H9 (cell line): Measurements from ENCODE around the gene ZNF213. TPM values are rescaled to one million over a fixed set of nuclear protein-coding genes. Genes with fewer than 3 reads are reported as not detected.
A peak's percentile ranks its signal among the peaks of the same experiment; 100 is the strongest.

Source experiments
- DNase-seq: peaks from one replicate; pipeline ENCODE4 v3.0.0-alpha.2; 2017
- H2AFZ ChIP-seq: one replicate; pipeline ENCODE4 v1.6.1; 2013; ENCODE audit warnings: mild to moderate bottlenecking, low read length, control low read depth, moderate library complexity
- H2AK5ac ChIP-seq: 2 replicates; pipeline ENCODE4 v1.6.1; 2013; ENCODE audit warnings: low read length, control low read depth, mixed read lengths; ENCODE audit not compliant: insufficient read length
- H2BK120ac ChIP-seq: one replicate; pipeline ENCODE4 v1.6.1; 2013; ENCODE audit warnings: low read depth, mild to moderate bottlenecking, low read length, control low read depth, inconsistent platforms; ENCODE audit not compliant: poor library complexity, severe bottlenecking
- H2BK12ac ChIP-seq: 2 replicates; pipeline ENCODE4 v1.6.1; 2013; ENCODE audit warnings: low read length, control low read depth, mixed read lengths, low read depth; ENCODE audit not compliant: insufficient read length
- H2BK15ac ChIP-seq: 2 replicates; pipeline ENCODE4 v1.6.1; 2013; ENCODE audit warnings: low read depth, low read length, control low read depth
- H2BK20ac ChIP-seq: one replicate; pipeline ENCODE4 v1.6.1; 2013; ENCODE audit warnings: low read depth, mild to moderate bottlenecking, low read length, control low read depth, inconsistent platforms; ENCODE audit not compliant: poor library complexity, severe bottlenecking
- H2BK5ac ChIP-seq: 2 replicates; pipeline ENCODE4 v1.6.1; 2013; ENCODE audit warnings: low read length, control low read depth, mixed read lengths; ENCODE audit not compliant: insufficient read length
- H3K14ac ChIP-seq: 2 replicates; pipeline ENCODE4 v1.6.1; 2013; ENCODE audit warnings: low read length, control low read depth; ENCODE audit not compliant: insufficient read depth
- H3K18ac ChIP-seq: 2 replicates; pipeline ENCODE4 v1.6.1; 2013; ENCODE audit warnings: low read depth, mild to moderate bottlenecking, mixed read lengths, low read length, control low read depth; ENCODE audit not compliant: insufficient read length
- H3K23ac ChIP-seq: 2 replicates; pipeline ENCODE4 v1.6.1; 2013; ENCODE audit warnings: low read length, control low read depth, mixed read lengths, low read depth; ENCODE audit not compliant: insufficient read length
- H3K23me2 ChIP-seq: 2 replicates; pipeline ENCODE4 v1.6.1; 2013; ENCODE audit warnings: low read depth, mild to moderate bottlenecking, mixed read lengths, low read length, control low read depth; ENCODE audit not compliant: insufficient read length, poor library complexity, severe bottlenecking
- H3K27ac ChIP-seq: 2 replicates; pipeline ENCODE4 v1.5.1; 2013; ENCODE audit warnings: low read length, control low read depth, mixed read lengths, low read depth; ENCODE audit not compliant: insufficient read length
- H3K27me3 ChIP-seq: 2 replicates; pipeline ENCODE4 v1.6.1; 2013; ENCODE audit warnings: low read length, control low read depth, inconsistent platforms; ENCODE audit not compliant: insufficient read depth
- H3K4ac ChIP-seq: 2 replicates; pipeline ENCODE4 v1.6.1; 2013; ENCODE audit warnings: low read depth, mild to moderate bottlenecking, control low read depth, inconsistent platforms, low read length, moderate library complexity
- H3K4me1 ChIP-seq: 2 replicates; pipeline ENCODE4 v1.6.1; 2013; ENCODE audit warnings: low read length, control low read depth, inconsistent platforms; ENCODE audit not compliant: insufficient read depth
- H3K4me2 ChIP-seq: 2 replicates; pipeline ENCODE4 v1.6.1; 2013; ENCODE audit warnings: low read length, control low read depth, mixed read lengths; ENCODE audit not compliant: insufficient read length, insufficient read depth
- H3K56ac ChIP-seq: 2 replicates; pipeline ENCODE4 v1.6.1; 2013; ENCODE audit warnings: low read depth, mild to moderate bottlenecking, mixed read lengths, low read length, control low read depth; ENCODE audit not compliant: insufficient read length
- H3K79me1 ChIP-seq: 2 replicates; pipeline ENCODE4 v1.6.1; 2013; ENCODE audit warnings: low read depth, mild to moderate bottlenecking, moderate library complexity, low read length, control low read depth, inconsistent platforms; ENCODE audit not compliant: insufficient read depth, poor library complexity, severe bottlenecking
- H3K79me2 ChIP-seq: 2 replicates; pipeline ENCODE4 v1.6.1; 2013; ENCODE audit warnings: low read length, control low read depth, inconsistent platforms; ENCODE audit not compliant: insufficient read depth
- H3K9ac ChIP-seq: 2 replicates; pipeline ENCODE4 v1.6.1; 2013; ENCODE audit warnings: low read length, control low read depth, mixed read lengths; ENCODE audit not compliant: insufficient read length; ENCODE audit errors: extremely low read depth
- H3K9me3 ChIP-seq: one replicate; pipeline ENCODE4 v1.6.1; 2013; ENCODE audit warnings: low read depth, low read length, inconsistent platforms; ENCODE audit not compliant: control insufficient read depth
- H3T11ph ChIP-seq: one replicate; pipeline ENCODE4 v1.6.1; 2013; ENCODE audit warnings: mild to moderate bottlenecking, low read length, control low read depth, inconsistent platforms
- H4K20me1 ChIP-seq: one replicate; pipeline ENCODE4 v1.6.1; 2013; ENCODE audit not compliant: control insufficient read depth, insufficient read length, insufficient read depth
- H4K5ac ChIP-seq: 2 replicates; pipeline ENCODE4 v1.6.1; 2013; ENCODE audit warnings: low read depth, mild to moderate bottlenecking, mixed read lengths, low read length, control low read depth; ENCODE audit not compliant: insufficient read length
- H4K8ac ChIP-seq: replicated peaks from 2 replicates; pipeline ENCODE4 v1.6.1; 2013; ENCODE audit warnings: low read length, control low read depth, mixed read lengths, low read depth; ENCODE audit not compliant: insufficient read length
- H4K91ac ChIP-seq: 2 replicates; pipeline ENCODE4 v1.6.1; 2013; ENCODE audit warnings: low read depth, mild to moderate bottlenecking, moderate library complexity, mixed read lengths, low read length, control low read depth; ENCODE audit not compliant: insufficient read length
- H3K27ac Mint-ChIP-seq, 3 experiments: 2 replicates in 2 of 3; 3 replicates in 1 of 3; pipeline ENCODE4 v1.8.0; 2020 to 2021; ENCODE audit warnings: mixed read lengths in 3 of 3, mild to moderate bottlenecking in 1 of 3, moderate library complexity in 1 of 3
- H3K27me3 Mint-ChIP-seq: 2 replicates; pipeline ENCODE4 v1.8.0; 2021; ENCODE audit warnings: low read depth, mild to moderate bottlenecking, moderate library complexity, mixed read lengths
- H3K36me3 Mint-ChIP-seq, 3 experiments: 2 replicates in 2 of 3; 3 replicates in 1 of 3; pipeline ENCODE4 v1.8.0; 2020 to 2021; ENCODE audit warnings: low read depth in 3 of 3, mixed read lengths in 3 of 3; ENCODE audit not compliant: insufficient read depth in 1 of 3
- H3K4me1 Mint-ChIP-seq, 2 experiments: 2 replicates each; pipeline ENCODE4 v1.8.0; 2020; ENCODE audit warnings: mixed read lengths in 2 of 2
- H3K4me3 Mint-ChIP-seq, 2 experiments: 2 replicates in 1 of 2; 3 replicates in 1 of 2; pipeline ENCODE4 v1.8.0; 2020 to 2021; ENCODE audit warnings: mild to moderate bottlenecking in 2 of 2, mixed read lengths in 2 of 2, moderate library complexity in 1 of 2
- H3K9me3 Mint-ChIP-seq, 2 experiments: 2 replicates in 1 of 2; 3 replicates in 1 of 2; pipeline ENCODE4 v1.8.0; 2020; ENCODE audit warnings: mild to moderate bottlenecking in 2 of 2, mixed read lengths in 2 of 2, moderate library complexity in 1 of 2
- CTCF ChIP-seq: fragments of 200-600 bp; sonication (generic); conservative IDR thresholded peaks from 3 replicates; pipeline ENCODE4 v1.8.0; 2021; ENCODE audit warnings: antibody characterized with exemption, mild to moderate bottlenecking
- WGBS: extraction: QIAGEN DNeasy Blood & Tissue Kit; methylation state at CpG from one replicate; pipeline ENCODE4 v1.1.7; 2013; ENCODE audit warnings: missing lambda C conversion rate, low lambda C conversion rate, mixed read lengths; ENCODE audit not compliant: insufficient read length; ENCODE audit errors: extremely low coverage; 5-methylcytosine and 5-hydroxymethylcytosine counted together
- total RNA-seq: library from RNA; stranded (reverse); gene quantifications from 2 replicates; pipeline ENCODE4 v1.2.1, GENCODE V29; 2021

ZNF213 gene
- total RNA-seq, 1 experiment from 2014 or later: 6.4 TPM

- Mint-ChIP-seq H3K4me3 (no peak overlapping the region), H3K27me3 (no peaks in the 10 kb centered on the region; the same call in 1 of the 2 replicates), H3K4me1 (peaks cover 10 to 17% of the 10 kb centered on the region in 2 experiments), H3K9me3 (no peaks in the 10 kb centered on the region), H3K36me3 (peaks cover 20 to 57% (median 23%) of the 10 kb centered on the region in 3 experiments; a peak in 6 of 7 replicates), H3K27ac (peak overlapping the region in 1 of 3 experiments; percentile 70; a peak in 1 of 7 replicates)
- Histone ChIP-seq H4K5ac (no peak overlapping the region), H3K23ac (no peak overlapping the region), H2AFZ (no peak overlapping the region), H4K91ac (no peak overlapping the region), H2BK15ac (no peak overlapping the region), H4K8ac (no peak overlapping the region), H4K20me1 (no peaks in the 10 kb centered on the region), H3K56ac (no peak overlapping the region), H3K4me1 (no peaks in the 10 kb centered on the region), H3K9ac (no peak overlapping the region), H2BK5ac (no peak overlapping the region), H3K79me1 (no peaks in the 10 kb centered on the region), H3T11ph (no peak overlapping the region), H3K27me3 (no peaks in the 10 kb centered on the region), H3K4ac (no peak overlapping the region), H3K23me2 (no peaks in the 10 kb centered on the region), H3K18ac (no peak overlapping the region), H3K14ac (no peak overlapping the region), H2BK12ac (no peak overlapping the region), H3K9me3 (no peaks in the 10 kb centered on the region), H2BK20ac (no peak overlapping the region), H2BK120ac (no peak overlapping the region), H3K27ac (no peak overlapping the region), H3K4me2 (no peak overlapping the region), H3K79me2 (no peaks in the 10 kb centered on the region), H2AK5ac (no peak overlapping the region)
- WGBS: no CpG with 5 or more reads among the region's 17 CpGs
- DNase-seq: no peak
- TF ChIP-seq CTCF: no peak
Measured at GRCh38 chr16:3085868-3086595, 48.8 kb upstream of the ZNF213 start.
